Liver (tissue), 3 donors: ENCODE data around the gene LONRF2.

ENCODE experiments used
- ATF3 ChIP-seq: IDR thresholded peaks from 2 replicates; pipeline ENCODE4 v1.6.1; 2016; ENCODE audit warnings: antibody characterized with exemption
- CTCF ChIP-seq: fragments of 150-350 bp; IDR thresholded peaks from 2 replicates; pipeline ENCODE4 v1.5.1; 2017; ENCODE audit warnings: improper control_type of control experiment, low read depth, low read length; ENCODE audit not compliant: missing input control
- EGR1 ChIP-seq, 2 donors: IDR thresholded peaks; 2 replicates each; pipeline ENCODE4 v1.6.1; 2016 to 2018; ENCODE audit warnings: antibody characterized with exemption in 2 of 2, low read depth in 2 of 2
- FOXA1 ChIP-seq: IDR thresholded peaks from 2 replicates; pipeline ENCODE4 v1.6.1; 2016; ENCODE audit warnings: antibody characterized with exemption
- GABPA ChIP-seq, 2 donors: IDR thresholded peaks in 1 of 2; conservative IDR thresholded peaks in 1 of 2; 2 replicates each; pipeline ENCODE4 v1.6.1; 2016; ENCODE audit warnings: antibody characterized with exemption in 2 of 2, mild to moderate bottlenecking in 1 of 2, moderate library complexity in 1 of 2
- MAX ChIP-seq: IDR thresholded peaks from 2 replicates; pipeline ENCODE4 v1.6.1; 2016; ENCODE audit warnings: antibody characterized with exemption
- RAD21 ChIP-seq, 2 donors: IDR thresholded peaks; 2 replicates each; pipeline ENCODE4 v1.6.1; 2016; ENCODE audit warnings: antibody characterized with exemption in 2 of 2, mild to moderate bottlenecking in 2 of 2
- REST ChIP-seq: IDR thresholded peaks from 2 replicates; pipeline ENCODE4 v1.6.1; 2016; ENCODE audit warnings: antibody characterized with exemption, mild to moderate bottlenecking
- SP1 ChIP-seq: IDR thresholded peaks from 2 replicates; pipeline ENCODE4 v1.6.1; 2018; ENCODE audit warnings: antibody characterized with exemption, mild to moderate bottlenecking
- TAF1 ChIP-seq: conservative IDR thresholded peaks from 2 replicates; pipeline ENCODE4 v1.6.1; 2016; ENCODE audit warnings: antibody characterized with exemption, mild to moderate bottlenecking
- YY1 ChIP-seq: IDR thresholded peaks from 2 replicates; pipeline ENCODE4 v1.6.1; 2016; ENCODE audit warnings: antibody characterized with exemption, mild to moderate bottlenecking
- donor health status: healthy.
- donor health status: healthy.

- no peak for TF ChIP-seq CTCF
- no peak for TF ChIP-seq EGR1 (IDR thresholded peaks at IDR 0.05; ENCODE audit: low read depth in 2 of 2)
- TF ChIP-seq MAX, result no peak
- no peak for TF ChIP-seq SP1
- no peak for TF ChIP-seq TAF1
- no peak for TF ChIP-seq YY1
- TF ChIP-seq FOXA1, result no peak
- TF ChIP-seq ATF3, result no peak
- TF ChIP-seq RAD21 (IDR thresholded peaks at IDR 0.05), result no peak
- TF ChIP-seq GABPA (IDR thresholded peaks at IDR 0.05 in 1 of 2, conservative IDR thresholded peaks at IDR 0.05 in 1 of 2), result no peak
- TF ChIP-seq REST, result no peak
Measured at GRCh38 chr2:100327742-100328141, 5.4 kb upstream of the LONRF2 start.
